CD14-positive monocyte (primary cell): ENCODE results near the gene MCC. TPM values are rescaled to one million over a fixed set of nuclear protein-coding genes. Genes with fewer than 3 reads are reported as not detected.

Source experiments
- DNase-seq, 3 donors: peaks; one replicate each; pipeline ENCODE4 v3.0.0-alpha.2; 2011 to 2022
- H2AFZ ChIP-seq: 2 replicates; pipeline ENCODE4 v1.6.0; 2012; ENCODE audit warnings: mild to moderate bottlenecking, low read depth, low read length, inconsistent platforms; ENCODE audit not compliant: insufficient read depth, poor library complexity, severe bottlenecking
- H3K27ac ChIP-seq, 2 donors: 1 replicate in 1 of 2; 2 replicates in 1 of 2; pipeline ENCODE4 v1.5.1; 2012 to 2013; ENCODE audit warnings: low read length in 2 of 2, control low read depth in 1 of 2, inconsistent platforms in 1 of 2, low read depth in 1 of 2, mild to moderate bottlenecking in 1 of 2
- H3K27me3 ChIP-seq, 2 donors: one replicate each; pipeline versions ENCODE4 v1.6.0 to v1.6.1; 2011 to 2013; ENCODE audit warnings: low read length in 2 of 2; ENCODE audit not compliant: control insufficient read depth in 2 of 2, insufficient read depth in 2 of 2
- H3K36me3 ChIP-seq, 2 donors: replicated peaks in 1 of 2; 1 replicate in 1 of 2; 2 replicates in 1 of 2; pipeline versions ENCODE4 v1.5.1 to v1.6.1; 2012 to 2013; ENCODE audit warnings: low read length in 2 of 2, control low read depth in 1 of 2, inconsistent platforms in 1 of 2, mild to moderate bottlenecking in 1 of 2; ENCODE audit not compliant: insufficient read depth in 2 of 2, control insufficient read depth in 1 of 2
- H3K4me1 ChIP-seq, 2 donors: 1 replicate in 1 of 2; 2 replicates in 1 of 2; pipeline versions ENCODE4 v1.5.1 to v1.6.1; 2012 to 2013; ENCODE audit warnings: low read length in 2 of 2, control low read depth in 1 of 2, inconsistent platforms in 1 of 2, mild to moderate bottlenecking in 1 of 2, moderate library complexity in 1 of 2; ENCODE audit not compliant: insufficient read depth in 2 of 2, control insufficient read depth in 1 of 2
- H3K4me2 ChIP-seq: replicated peaks from 2 replicates; pipeline ENCODE3; 2012; ENCODE audit warnings: low read length, moderate library complexity, mild to moderate bottlenecking; ENCODE audit not compliant: poor library complexity, severe bottlenecking; ENCODE audit errors: extremely low read depth
- H3K4me3 ChIP-seq, 3 experiments: fragments of 200-600 bp in 1 of 3; sonication (generic) in 1 of 3; replicated peaks in 1 of 3; 1 replicate in 2 of 3; 2 replicates in 1 of 3; pipeline ENCODE4 v1.5.1; 2011 to 2013; ENCODE audit warnings: low read length in 3 of 3, mild to moderate bottlenecking in 3 of 3, control low read depth in 2 of 3, low read depth in 2 of 3, inconsistent platforms in 1 of 3, moderate library complexity in 1 of 3
- H3K79me2 ChIP-seq: 2 replicates; pipeline ENCODE4 v1.6.0; 2012; ENCODE audit warnings: mild to moderate bottlenecking, control low read depth, inconsistent platforms, low read length, moderate library complexity; ENCODE audit not compliant: insufficient read depth
- H3K9ac ChIP-seq: 2 replicates; pipeline ENCODE4 v1.6.0; 2017; ENCODE audit warnings: low read length, mild to moderate bottlenecking; ENCODE audit not compliant: insufficient read depth, poor library complexity, severe bottlenecking
- H3K9me3 ChIP-seq, 2 donors: replicated peaks in 1 of 2; 1 replicate in 1 of 2; 2 replicates in 1 of 2; pipeline versions ENCODE4 v1.5.1 to v1.6.1; 2012 to 2013; ENCODE audit warnings: low read length in 2 of 2, control low read depth in 1 of 2; ENCODE audit not compliant: control insufficient read depth in 1 of 2, insufficient read depth in 1 of 2
- H4K20me1 ChIP-seq: 2 replicates; pipeline ENCODE4 v1.6.0; 2012; ENCODE audit warnings: mild to moderate bottlenecking, low read length, control low read depth, moderate library complexity; ENCODE audit not compliant: insufficient read depth
- H3K27ac Mint-ChIP-seq, 7 donors: one replicate each; pipeline ENCODE4 v1.8.0; 2020; ENCODE audit warnings: mild to moderate bottlenecking in 7 of 7, mixed read lengths in 7 of 7, moderate library complexity in 6 of 7, inconsistent platforms in 2 of 7
- H3K27me3 Mint-ChIP-seq, 3 donors: one replicate each; pipeline ENCODE4 v1.8.0; 2021 to 2022; ENCODE audit warnings: low read depth in 3 of 3, mild to moderate bottlenecking in 3 of 3, mixed read lengths in 3 of 3, moderate library complexity in 3 of 3, inconsistent platforms in 1 of 3
- H3K36me3 Mint-ChIP-seq, 2 donors: one replicate each; pipeline ENCODE4 v1.8.0; 2020; ENCODE audit warnings: mixed read lengths in 2 of 2, inconsistent platforms in 1 of 2, mild to moderate bottlenecking in 1 of 2
- H3K4me1 Mint-ChIP-seq: one replicate; pipeline ENCODE4 v1.8.0; 2020; ENCODE audit warnings: mild to moderate bottlenecking, mixed read lengths
- H3K4me3 Mint-ChIP-seq, 2 donors: one replicate each; pipeline ENCODE4 v1.8.0; 2020; ENCODE audit warnings: mild to moderate bottlenecking in 2 of 2, mixed read lengths in 2 of 2, moderate library complexity in 1 of 2
- H3K9me3 Mint-ChIP-seq, 7 donors: one replicate each; pipeline ENCODE4 v1.8.0; 2020 to 2022; ENCODE audit warnings: mixed read lengths in 7 of 7, mild to moderate bottlenecking in 6 of 7, moderate library complexity in 6 of 7, inconsistent platforms in 2 of 7
- WGBS: methylation state at CpG from one replicate; pipeline ENCODE4 v1.1.5; 2013; ENCODE audit warnings: missing lambda C conversion rate; ENCODE audit not compliant: insufficient coverage; 5-methylcytosine and 5-hydroxymethylcytosine counted together
- intact Hi-C, 2 donors: fragments of 100-400 bp; cut with micrococcal nuclease; formaldehyde crosslinking; loops; one replicate each; pipeline versions ENCODE4 v1.15.0 to v1.15.1; 2023
- polyA plus RNA-seq, 3 donors: library from polyadenylated mRNA; depleted of rRNA in 1 of 3; unstranded in 2 of 3; stranded (reverse) in 1 of 3; fragments of 300-500 nt in 2 of 3; fragments of >200 nt in 1 of 3; fragmentation: Illumina TruSeq in 2 of 3; gene quantifications; 1 replicate in 2 of 3; 2 replicates in 1 of 3; pipeline ENCODE4 v1.2.3, GENCODE V29; 2012 to 2021
- TF ChIP-seq, protein P1 (sequence below): fragments of 200-600 bp; IDR thresholded peaks from one replicate; pipeline ENCODE4 v1.8.0; 2022; ENCODE audit warnings: antibody characterized with exemption, mild to moderate bottlenecking

MCC gene
- polyA plus RNA-seq, 3 donors = 0.09 TPM; not detected in 2

DNA sequence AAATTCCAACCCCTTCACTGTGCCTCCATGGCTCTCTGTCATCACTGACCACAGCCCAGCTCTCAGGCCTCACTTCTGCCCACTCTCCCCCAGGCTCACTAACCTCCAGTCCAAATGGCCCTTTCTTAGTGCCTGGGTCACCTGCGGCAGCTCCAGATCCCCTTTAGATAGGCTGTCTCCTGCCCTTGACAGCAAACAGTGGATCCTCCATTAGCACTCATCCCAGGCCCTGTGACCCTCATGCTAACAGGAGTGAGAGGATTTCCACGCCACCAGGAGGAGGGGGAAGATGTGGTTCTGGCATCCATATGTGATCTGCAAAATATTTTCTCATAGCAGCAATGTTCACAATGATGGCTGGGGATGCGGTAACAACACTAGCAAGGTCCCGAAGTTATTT, 372.3 kb downstream of the MCC start:
- H3K4me1 Mint-ChIP-seq = no peaks in the 10 kb centered on the region
- no peak overlapping the region for H3K27ac Mint-ChIP-seq
- H3K27me3 Mint-ChIP-seq = peaks cover 4 to 9% (median 6%) of the 10 kb centered on the region in 3 donors
- Histone ChIP-seq H3K4me2 (no peak overlapping the region), H3K27me3 (no peaks in the 10 kb centered on the region), H3K27ac (no peak overlapping the region), H3K79me2 (no peaks in the 10 kb centered on the region), H3K4me3 (no peak overlapping the region), H3K9ac (no peak overlapping the region), H3K9me3 (no peaks in the 10 kb centered on the region), H2AFZ (no peak overlapping the region), H3K36me3 (no peaks in the 10 kb centered on the region), H4K20me1 (no peaks in the 10 kb centered on the region), H3K4me1 (no peaks in the 10 kb centered on the region)
- no peaks in the 10 kb centered on the region for H3K36me3 Mint-ChIP-seq
- H3K9me3 Mint-ChIP-seq = peaks cover 0 to 4% (median 0%) of the 10 kb centered on the region in 7 donors
- 100% methylated on average over 1 of the region's 4 CpGs for WGBS
- DNase-seq = no peak
- TF ChIP-seq, protein P1, sequence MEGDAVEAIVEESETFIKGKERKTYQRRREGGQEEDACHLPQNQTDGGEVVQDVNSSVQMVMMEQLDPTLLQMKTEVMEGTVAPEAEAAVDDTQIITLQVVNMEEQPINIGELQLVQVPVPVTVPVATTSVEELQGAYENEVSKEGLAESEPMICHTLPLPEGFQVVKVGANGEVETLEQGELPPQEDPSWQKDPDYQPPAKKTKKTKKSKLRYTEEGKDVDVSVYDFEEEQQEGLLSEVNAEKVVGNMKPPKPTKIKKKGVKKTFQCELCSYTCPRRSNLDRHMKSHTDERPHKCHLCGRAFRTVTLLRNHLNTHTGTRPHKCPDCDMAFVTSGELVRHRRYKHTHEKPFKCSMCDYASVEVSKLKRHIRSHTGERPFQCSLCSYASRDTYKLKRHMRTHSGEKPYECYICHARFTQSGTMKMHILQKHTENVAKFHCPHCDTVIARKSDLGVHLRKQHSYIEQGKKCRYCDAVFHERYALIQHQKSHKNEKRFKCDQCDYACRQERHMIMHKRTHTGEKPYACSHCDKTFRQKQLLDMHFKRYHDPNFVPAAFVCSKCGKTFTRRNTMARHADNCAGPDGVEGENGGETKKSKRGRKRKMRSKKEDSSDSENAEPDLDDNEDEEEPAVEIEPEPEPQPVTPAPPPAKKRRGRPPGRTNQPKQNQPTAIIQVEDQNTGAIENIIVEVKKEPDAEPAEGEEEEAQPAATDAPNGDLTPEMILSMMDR = no peak
- no peak overlapping the region for H3K4me3 Mint-ChIP-seq
- intact Hi-C loops = no loop called here

DNA sequence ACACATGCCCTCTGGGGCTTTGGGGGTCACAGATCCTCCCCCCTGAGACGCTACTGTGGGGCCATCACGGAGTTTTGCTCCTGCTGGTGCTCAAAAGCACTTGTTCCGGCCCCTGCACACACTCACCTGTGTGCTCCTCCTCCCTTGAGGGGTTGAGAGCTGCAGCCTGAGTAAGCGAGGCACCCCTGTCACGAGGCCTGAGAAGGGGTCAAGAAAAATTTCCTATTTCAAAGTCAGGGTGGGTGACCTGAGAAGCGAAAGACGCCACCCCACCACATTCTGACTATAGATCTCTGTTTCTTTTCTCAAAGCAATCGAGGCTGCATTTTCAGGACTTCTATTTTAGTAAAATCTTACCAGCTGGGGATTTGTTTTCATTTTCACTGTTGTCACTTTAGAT, 373.2 kb downstream of the MCC start:
- Histone ChIP-seq H3K9me3 (no peaks in the 10 kb centered on the region), H3K27me3 (no peaks in the 10 kb centered on the region), H3K27ac (no peak overlapping the region), H3K4me3 (no peak overlapping the region), H3K36me3 (no peaks in the 10 kb centered on the region), H2AFZ (no peak overlapping the region), H3K79me2 (no peaks in the 10 kb centered on the region), H3K9ac (no peak overlapping the region), H3K4me2 (no peak overlapping the region), H3K4me1 (no peaks in the 10 kb centered on the region), H4K20me1 (no peaks in the 10 kb centered on the region)
- H3K4me1 Mint-ChIP-seq = no peaks in the 10 kb centered on the region
- H3K9me3 Mint-ChIP-seq = peaks cover 0 to 4% (median 0%) of the 10 kb centered on the region in 7 donors
- peaks cover 4 to 7% (median 6%) of the 10 kb centered on the region in 3 donors for H3K27me3 Mint-ChIP-seq
- no peaks in the 10 kb centered on the region for H3K36me3 Mint-ChIP-seq
- TF ChIP-seq, protein P1 = no peak
- H3K4me3 Mint-ChIP-seq = no peak overlapping the region
- no peak for DNase-seq
- no peak overlapping the region for H3K27ac Mint-ChIP-seq
- WGBS = 100% methylated on average over 2 of the region's 8 CpGs
- intact Hi-C loops = no loop called here
